H9 (cell line): ENCODE results near the gene HESX1. TPM values are rescaled to one million over a fixed set of nuclear protein-coding genes. Genes with fewer than 3 reads are reported as not detected.

Experiments
- DNase-seq: peaks from one replicate; pipeline ENCODE4 v3.0.0-alpha.2; 2017
- H2AFZ ChIP-seq: one replicate; pipeline ENCODE4 v1.6.1; 2013; ENCODE audit warnings: mild to moderate bottlenecking, low read length, control low read depth, moderate library complexity
- H2AK5ac ChIP-seq: 2 replicates; pipeline ENCODE4 v1.6.1; 2013; ENCODE audit warnings: low read length, control low read depth, mixed read lengths; ENCODE audit not compliant: insufficient read length
- H2BK120ac ChIP-seq: one replicate; pipeline ENCODE4 v1.6.1; 2013; ENCODE audit warnings: low read depth, mild to moderate bottlenecking, low read length, control low read depth, inconsistent platforms; ENCODE audit not compliant: poor library complexity, severe bottlenecking
- H2BK12ac ChIP-seq: 2 replicates; pipeline ENCODE4 v1.6.1; 2013; ENCODE audit warnings: low read length, control low read depth, mixed read lengths, low read depth; ENCODE audit not compliant: insufficient read length
- H2BK15ac ChIP-seq: 2 replicates; pipeline ENCODE4 v1.6.1; 2013; ENCODE audit warnings: low read depth, low read length, control low read depth
- H2BK20ac ChIP-seq: one replicate; pipeline ENCODE4 v1.6.1; 2013; ENCODE audit warnings: low read depth, mild to moderate bottlenecking, low read length, control low read depth, inconsistent platforms; ENCODE audit not compliant: poor library complexity, severe bottlenecking
- H2BK5ac ChIP-seq: 2 replicates; pipeline ENCODE4 v1.6.1; 2013; ENCODE audit warnings: low read length, control low read depth, mixed read lengths; ENCODE audit not compliant: insufficient read length
- H3K14ac ChIP-seq: 2 replicates; pipeline ENCODE4 v1.6.1; 2013; ENCODE audit warnings: low read length, control low read depth; ENCODE audit not compliant: insufficient read depth
- H3K18ac ChIP-seq: 2 replicates; pipeline ENCODE4 v1.6.1; 2013; ENCODE audit warnings: low read depth, mild to moderate bottlenecking, mixed read lengths, low read length, control low read depth; ENCODE audit not compliant: insufficient read length
- H3K23ac ChIP-seq: 2 replicates; pipeline ENCODE4 v1.6.1; 2013; ENCODE audit warnings: low read length, control low read depth, mixed read lengths, low read depth; ENCODE audit not compliant: insufficient read length
- H3K23me2 ChIP-seq: 2 replicates; pipeline ENCODE4 v1.6.1; 2013; ENCODE audit warnings: low read depth, mild to moderate bottlenecking, mixed read lengths, low read length, control low read depth; ENCODE audit not compliant: insufficient read length, poor library complexity, severe bottlenecking
- H3K27ac ChIP-seq: 2 replicates; pipeline ENCODE4 v1.5.1; 2013; ENCODE audit warnings: low read length, control low read depth, mixed read lengths, low read depth; ENCODE audit not compliant: insufficient read length
- H3K27me3 ChIP-seq: 2 replicates; pipeline ENCODE4 v1.6.1; 2013; ENCODE audit warnings: low read length, control low read depth, inconsistent platforms; ENCODE audit not compliant: insufficient read depth
- H3K4ac ChIP-seq: 2 replicates; pipeline ENCODE4 v1.6.1; 2013; ENCODE audit warnings: low read depth, mild to moderate bottlenecking, control low read depth, inconsistent platforms, low read length, moderate library complexity
- H3K4me1 ChIP-seq: 2 replicates; pipeline ENCODE4 v1.6.1; 2013; ENCODE audit warnings: low read length, control low read depth, inconsistent platforms; ENCODE audit not compliant: insufficient read depth
- H3K4me2 ChIP-seq: 2 replicates; pipeline ENCODE4 v1.6.1; 2013; ENCODE audit warnings: low read length, control low read depth, mixed read lengths; ENCODE audit not compliant: insufficient read length, insufficient read depth
- H3K56ac ChIP-seq: 2 replicates; pipeline ENCODE4 v1.6.1; 2013; ENCODE audit warnings: low read depth, mild to moderate bottlenecking, mixed read lengths, low read length, control low read depth; ENCODE audit not compliant: insufficient read length
- H3K79me1 ChIP-seq: 2 replicates; pipeline ENCODE4 v1.6.1; 2013; ENCODE audit warnings: low read depth, mild to moderate bottlenecking, moderate library complexity, low read length, control low read depth, inconsistent platforms; ENCODE audit not compliant: insufficient read depth, poor library complexity, severe bottlenecking
- H3K79me2 ChIP-seq: 2 replicates; pipeline ENCODE4 v1.6.1; 2013; ENCODE audit warnings: low read length, control low read depth, inconsistent platforms; ENCODE audit not compliant: insufficient read depth
- H3K9ac ChIP-seq: 2 replicates; pipeline ENCODE4 v1.6.1; 2013; ENCODE audit warnings: low read length, control low read depth, mixed read lengths; ENCODE audit not compliant: insufficient read length; ENCODE audit errors: extremely low read depth
- H3K9me3 ChIP-seq: one replicate; pipeline ENCODE4 v1.6.1; 2013; ENCODE audit warnings: low read depth, low read length, inconsistent platforms; ENCODE audit not compliant: control insufficient read depth
- H3T11ph ChIP-seq: one replicate; pipeline ENCODE4 v1.6.1; 2013; ENCODE audit warnings: mild to moderate bottlenecking, low read length, control low read depth, inconsistent platforms
- H4K20me1 ChIP-seq: one replicate; pipeline ENCODE4 v1.6.1; 2013; ENCODE audit not compliant: control insufficient read depth, insufficient read length, insufficient read depth
- H4K5ac ChIP-seq: 2 replicates; pipeline ENCODE4 v1.6.1; 2013; ENCODE audit warnings: low read depth, mild to moderate bottlenecking, mixed read lengths, low read length, control low read depth; ENCODE audit not compliant: insufficient read length
- H4K8ac ChIP-seq: replicated peaks from 2 replicates; pipeline ENCODE4 v1.6.1; 2013; ENCODE audit warnings: low read length, control low read depth, mixed read lengths, low read depth; ENCODE audit not compliant: insufficient read length
- H4K91ac ChIP-seq: 2 replicates; pipeline ENCODE4 v1.6.1; 2013; ENCODE audit warnings: low read depth, mild to moderate bottlenecking, moderate library complexity, mixed read lengths, low read length, control low read depth; ENCODE audit not compliant: insufficient read length
- H3K27ac Mint-ChIP-seq, 3 experiments: 2 replicates in 2 of 3; 3 replicates in 1 of 3; pipeline ENCODE4 v1.8.0; 2020 to 2021; ENCODE audit warnings: mixed read lengths in 3 of 3, mild to moderate bottlenecking in 1 of 3, moderate library complexity in 1 of 3
- H3K27me3 Mint-ChIP-seq: 2 replicates; pipeline ENCODE4 v1.8.0; 2021; ENCODE audit warnings: low read depth, mild to moderate bottlenecking, moderate library complexity, mixed read lengths
- H3K36me3 Mint-ChIP-seq, 3 experiments: 2 replicates in 2 of 3; 3 replicates in 1 of 3; pipeline ENCODE4 v1.8.0; 2020 to 2021; ENCODE audit warnings: low read depth in 3 of 3, mixed read lengths in 3 of 3; ENCODE audit not compliant: insufficient read depth in 1 of 3
- H3K4me1 Mint-ChIP-seq, 2 experiments: 2 replicates each; pipeline ENCODE4 v1.8.0; 2020; ENCODE audit warnings: mixed read lengths in 2 of 2
- H3K4me3 Mint-ChIP-seq, 2 experiments: 2 replicates in 1 of 2; 3 replicates in 1 of 2; pipeline ENCODE4 v1.8.0; 2020 to 2021; ENCODE audit warnings: mild to moderate bottlenecking in 2 of 2, mixed read lengths in 2 of 2, moderate library complexity in 1 of 2
- H3K9me3 Mint-ChIP-seq, 2 experiments: 2 replicates in 1 of 2; 3 replicates in 1 of 2; pipeline ENCODE4 v1.8.0; 2020; ENCODE audit warnings: mild to moderate bottlenecking in 2 of 2, mixed read lengths in 2 of 2, moderate library complexity in 1 of 2
- CTCF ChIP-seq: fragments of 200-600 bp; sonication (generic); conservative IDR thresholded peaks from 3 replicates; pipeline ENCODE4 v1.8.0; 2021; ENCODE audit warnings: antibody characterized with exemption, mild to moderate bottlenecking
- WGBS: extraction: QIAGEN DNeasy Blood & Tissue Kit; methylation state at CpG from one replicate; pipeline ENCODE4 v1.1.7; 2013; ENCODE audit warnings: missing lambda C conversion rate, low lambda C conversion rate, mixed read lengths; ENCODE audit not compliant: insufficient read length; ENCODE audit errors: extremely low coverage; 5-methylcytosine and 5-hydroxymethylcytosine counted together
- total RNA-seq: library from RNA; stranded (reverse); gene quantifications from 2 replicates; pipeline ENCODE4 v1.2.1, GENCODE V29; 2021

Gene HESX1
- total RNA-seq, 1 experiment from 2014 or later = 28.4 TPM

GRCh38 chr3:57169108-57169507 lies 30.7 kb downstream of the HESX1 start:
- Histone ChIP-seq H3K27me3 (no peaks in the 10 kb centered on the region; the same call in 1 of the 2 replicates), H3K9ac (no peak overlapping the region), H3K4me1 (peaks cover 2% of the 10 kb centered on the region; the same call in 1 of the 2 replicates), H2BK15ac (no peak overlapping the region), H2AFZ (no peak overlapping the region), H3T11ph (no peak overlapping the region), H2BK5ac (no peak overlapping the region), H3K23ac (no peak overlapping the region), H2BK12ac (no peak overlapping the region), H2AK5ac (no peak overlapping the region), H3K79me1 (no peaks in the 10 kb centered on the region), H3K14ac (no peak overlapping the region), H4K5ac (no peak overlapping the region), H3K56ac (no peak overlapping the region), H3K79me2 (no peaks in the 10 kb centered on the region), H3K27ac (no peak overlapping the region), H4K20me1 (no peaks in the 10 kb centered on the region), H3K23me2 (peaks cover 5% of the 10 kb centered on the region), H4K8ac (no peak overlapping the region), H3K4ac (no peak overlapping the region), H3K18ac (no peak overlapping the region), H3K4me2 (no peak overlapping the region), H2BK20ac (no peak overlapping the region), H2BK120ac (no peak overlapping the region), H4K91ac (no peak overlapping the region), H3K9me3 (no peaks in the 10 kb centered on the region)
- Mint-ChIP-seq H3K4me1 (peaks cover 22 to 24% of the 10 kb centered on the region in 2 experiments), H3K27me3 (peaks cover 31% of the 10 kb centered on the region), H3K36me3 (no peaks in the 10 kb centered on the region), H3K4me3 (peak overlapping the region in 1 of 2 experiments; percentile 24; a peak in 1 of 5 replicates), H3K9me3 (no peaks in the 10 kb centered on the region; a peak in 1 of 5 replicates), H3K27ac (no peak overlapping the region)
- no peak for DNase-seq
- WGBS = no CpG with 5 or more reads among the region's 3 CpGs
- no peak for TF ChIP-seq CTCF
